Panc1 (cell line): ENCODE results near the gene MAP2K1. TPM values are rescaled to one million over a fixed set of nuclear protein-coding genes. Genes with fewer than 3 reads are reported as not detected.

Experiments used
- ATAC-seq: fragments of 200-7000 bp; cut with Tn5 transposase; 2 replicates; pipeline ENCODE4 v1.9.1; 2020; ENCODE audit warnings: mild to moderate bottlenecking, moderate library complexity
- BruUV-seq: library from RNA; stranded (reverse); fragments of 400-500 nt; replicated peaks from 2 replicates; lab custom pipeline; 2021; lab: Mats Ljungman, UMichigan
- CTCF ChIA-PET: fragments of 300-600 bp; sonication (Branson Sonifier 250); formaldehyde crosslinking; loops from one replicate; lab custom pipeline; 2022; ENCODE audit warnings: antibody characterized with exemption; lab: Charles Lee
- POLR2A ChIA-PET: fragments of 300-600 bp; sonication (Branson Sonifier 250); formaldehyde crosslinking; loops from one replicate; lab custom pipeline; 2022; ENCODE audit warnings: antibody characterized with exemption; lab: Charles Lee
- DNase-seq: peaks from one replicate; pipeline ENCODE4 v3.0.0-alpha.2; 2010; ENCODE audit warnings: low read depth, low spot score
- H3K27ac ChIP-seq: 2 replicates; pipeline ENCODE4 v1.5.1; 2011; ENCODE audit warnings: mild to moderate bottlenecking, low read length, inconsistent platforms
- H3K27me3 ChIP-seq: fragments of 200-500 bp; sonication (Bioruptor generic); 2 replicates; pipeline ENCODE4 v1.6.0; 2014; ENCODE audit warnings: low read length, inconsistent platforms; ENCODE audit not compliant: control insufficient read depth, insufficient read depth
- H3K36me3 ChIP-seq: fragments of 200-500 bp; sonication (Bioruptor generic); 2 replicates; pipeline ENCODE4 v1.5.1; 2014; ENCODE audit warnings: inconsistent platforms, mild to moderate bottlenecking, low read length, moderate library complexity; ENCODE audit not compliant: control insufficient read depth, insufficient read depth
- H3K4me1 ChIP-seq: 2 replicates; pipeline ENCODE4 v1.5.1; 2011; ENCODE audit warnings: inconsistent platforms, mild to moderate bottlenecking, low read length, moderate library complexity; ENCODE audit not compliant: control insufficient read depth, insufficient read depth
- H3K4me3 ChIP-seq, 2 experiments: 2 replicates each; pipeline ENCODE4 v1.5.1; 2011 to 2012; ENCODE audit warnings: low read depth in 2 of 2, low read length in 2 of 2, mild to moderate bottlenecking in 2 of 2, inconsistent platforms in 1 of 2, moderate library complexity in 1 of 2
- H3K9me3 ChIP-seq: fragments of 200-500 bp; sonication (Bioruptor generic); 2 replicates; pipeline ENCODE4 v1.5.1; 2014; ENCODE audit warnings: low read depth, mild to moderate bottlenecking, inconsistent platforms, low read length, moderate library complexity; ENCODE audit not compliant: control insufficient read depth, insufficient read depth
- POLR2AphosphoS5 ChIP-seq: IDR thresholded peaks from 2 replicates; pipeline ENCODE4 v1.6.1; 2012; ENCODE audit warnings: mild to moderate bottlenecking, low read depth, low read length, moderate library complexity
- SIN3A ChIP-seq: IDR thresholded peaks from 2 replicates; pipeline ENCODE4 v1.6.1; 2012; ENCODE audit warnings: low read depth, mild to moderate bottlenecking, low read length, moderate library complexity, borderline replicate concordance; ENCODE audit not compliant: insufficient read depth
- TCF7L2 ChIP-seq: IDR thresholded peaks from 2 replicates; pipeline ENCODE4 v1.6.1; 2011; ENCODE audit warnings: mild to moderate bottlenecking, low read depth, low read length, inconsistent platforms
- in situ Hi-C: cut with HindIII; loops from 2 replicates; pipeline ENCODE4 v1.10.0; 2016; ENCODE audit warnings: low sequenced_read_pairs, low pct_unique_long_range_greater_than_20kb
- intact Hi-C: fragments of 100-400 bp; cut with micrococcal nuclease; formaldehyde crosslinking; loops from one replicate; pipeline ENCODE4 v1.10.0; 2022; ENCODE audit not compliant: unreplicated experiment
- total RNA-seq: library from RNA; stranded (reverse); gene quantifications from one replicate; pipeline ENCODE4 v1.2.1, GENCODE V29; 2021; ENCODE audit not compliant: unreplicated experiment
- TF ChIP-seq, protein P1 (sequence below): fragments of 450-650 bp; IDR thresholded peaks from 2 replicates; pipeline ENCODE4 v1.5.1; 2017; ENCODE audit warnings: mild to moderate bottlenecking
- TF ChIP-seq, protein P2 (sequence below), 2 experiments: IDR thresholded peaks; 2 replicates each; pipeline ENCODE4 v1.6.1; 2011 to 2012; ENCODE audit warnings: low read depth in 2 of 2, control low read depth in 1 of 2, low read length in 1 of 2, mild to moderate bottlenecking in 1 of 2, moderate library complexity in 1 of 2; ENCODE audit not compliant: insufficient read depth in 1 of 2

Gene MAP2K1
- total RNA-seq, 1 experiment from 2014 or later, result 67.9 TPM

DNA sequence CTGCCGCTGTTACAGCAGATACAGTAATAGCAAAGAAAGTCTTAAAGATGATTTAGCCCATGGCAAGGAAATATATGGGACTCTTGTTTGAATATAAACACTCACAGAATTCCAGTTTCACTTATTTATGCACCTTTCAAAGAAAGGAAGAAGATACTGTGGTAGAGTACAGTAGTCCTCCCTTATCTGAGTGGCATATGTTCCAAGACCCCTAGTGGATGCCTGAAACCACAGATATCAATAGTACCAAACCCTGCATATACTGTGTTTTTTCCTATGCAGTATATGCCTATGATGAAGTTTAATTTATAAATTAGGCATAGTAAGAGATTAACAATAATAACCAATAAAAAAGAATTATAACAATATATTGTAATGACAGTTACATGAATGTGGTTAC lies 8.2 kb downstream of the MAP2K1 start:
- Histone ChIP-seq H3K4me1 (peaks cover 4% of the 10 kb centered on the region; the same call in 1 of the 2 replicates), H3K36me3 (no peaks in the 10 kb centered on the region), H3K27me3 (no peaks in the 10 kb centered on the region), H3K4me3 (no peak overlapping the region), H3K27ac (no peak overlapping the region), H3K9me3 (no peaks in the 10 kb centered on the region)
- POLR2A ChIA-PET, result no interaction called here
- TF ChIP-seq POLR2AphosphoS5 (no peak), TCF7L2 (no peak), SIN3A (no peak)
- TF ChIP-seq, protein P1, sequence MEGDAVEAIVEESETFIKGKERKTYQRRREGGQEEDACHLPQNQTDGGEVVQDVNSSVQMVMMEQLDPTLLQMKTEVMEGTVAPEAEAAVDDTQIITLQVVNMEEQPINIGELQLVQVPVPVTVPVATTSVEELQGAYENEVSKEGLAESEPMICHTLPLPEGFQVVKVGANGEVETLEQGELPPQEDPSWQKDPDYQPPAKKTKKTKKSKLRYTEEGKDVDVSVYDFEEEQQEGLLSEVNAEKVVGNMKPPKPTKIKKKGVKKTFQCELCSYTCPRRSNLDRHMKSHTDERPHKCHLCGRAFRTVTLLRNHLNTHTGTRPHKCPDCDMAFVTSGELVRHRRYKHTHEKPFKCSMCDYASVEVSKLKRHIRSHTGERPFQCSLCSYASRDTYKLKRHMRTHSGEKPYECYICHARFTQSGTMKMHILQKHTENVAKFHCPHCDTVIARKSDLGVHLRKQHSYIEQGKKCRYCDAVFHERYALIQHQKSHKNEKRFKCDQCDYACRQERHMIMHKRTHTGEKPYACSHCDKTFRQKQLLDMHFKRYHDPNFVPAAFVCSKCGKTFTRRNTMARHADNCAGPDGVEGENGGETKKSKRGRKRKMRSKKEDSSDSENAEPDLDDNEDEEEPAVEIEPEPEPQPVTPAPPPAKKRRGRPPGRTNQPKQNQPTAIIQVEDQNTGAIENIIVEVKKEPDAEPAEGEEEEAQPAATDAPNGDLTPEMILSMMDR, result no peak
- TF ChIP-seq, protein P2, sequence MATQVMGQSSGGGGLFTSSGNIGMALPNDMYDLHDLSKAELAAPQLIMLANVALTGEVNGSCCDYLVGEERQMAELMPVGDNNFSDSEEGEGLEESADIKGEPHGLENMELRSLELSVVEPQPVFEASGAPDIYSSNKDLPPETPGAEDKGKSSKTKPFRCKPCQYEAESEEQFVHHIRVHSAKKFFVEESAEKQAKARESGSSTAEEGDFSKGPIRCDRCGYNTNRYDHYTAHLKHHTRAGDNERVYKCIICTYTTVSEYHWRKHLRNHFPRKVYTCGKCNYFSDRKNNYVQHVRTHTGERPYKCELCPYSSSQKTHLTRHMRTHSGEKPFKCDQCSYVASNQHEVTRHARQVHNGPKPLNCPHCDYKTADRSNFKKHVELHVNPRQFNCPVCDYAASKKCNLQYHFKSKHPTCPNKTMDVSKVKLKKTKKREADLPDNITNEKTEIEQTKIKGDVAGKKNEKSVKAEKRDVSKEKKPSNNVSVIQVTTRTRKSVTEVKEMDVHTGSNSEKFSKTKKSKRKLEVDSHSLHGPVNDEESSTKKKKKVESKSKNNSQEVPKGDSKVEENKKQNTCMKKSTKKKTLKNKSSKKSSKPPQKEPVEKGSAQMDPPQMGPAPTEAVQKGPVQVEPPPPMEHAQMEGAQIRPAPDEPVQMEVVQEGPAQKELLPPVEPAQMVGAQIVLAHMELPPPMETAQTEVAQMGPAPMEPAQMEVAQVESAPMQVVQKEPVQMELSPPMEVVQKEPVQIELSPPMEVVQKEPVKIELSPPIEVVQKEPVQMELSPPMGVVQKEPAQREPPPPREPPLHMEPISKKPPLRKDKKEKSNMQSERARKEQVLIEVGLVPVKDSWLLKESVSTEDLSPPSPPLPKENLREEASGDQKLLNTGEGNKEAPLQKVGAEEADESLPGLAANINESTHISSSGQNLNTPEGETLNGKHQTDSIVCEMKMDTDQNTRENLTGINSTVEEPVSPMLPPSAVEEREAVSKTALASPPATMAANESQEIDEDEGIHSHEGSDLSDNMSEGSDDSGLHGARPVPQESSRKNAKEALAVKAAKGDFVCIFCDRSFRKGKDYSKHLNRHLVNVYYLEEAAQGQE (IDR thresholded peaks at IDR 0.05; ENCODE audit: insufficient read depth in 1 of 2, low read depth in 2 of 2, low read length in 1 of 2), result no peak
- in situ Hi-C loops (no loop called here), intact Hi-C loops (no loop called here)
- BruUV-seq, result no TSS peak
- ATAC-seq (no peak), DNase-seq (no peak)
- CTCF ChIA-PET, result no interaction called here

DNA sequence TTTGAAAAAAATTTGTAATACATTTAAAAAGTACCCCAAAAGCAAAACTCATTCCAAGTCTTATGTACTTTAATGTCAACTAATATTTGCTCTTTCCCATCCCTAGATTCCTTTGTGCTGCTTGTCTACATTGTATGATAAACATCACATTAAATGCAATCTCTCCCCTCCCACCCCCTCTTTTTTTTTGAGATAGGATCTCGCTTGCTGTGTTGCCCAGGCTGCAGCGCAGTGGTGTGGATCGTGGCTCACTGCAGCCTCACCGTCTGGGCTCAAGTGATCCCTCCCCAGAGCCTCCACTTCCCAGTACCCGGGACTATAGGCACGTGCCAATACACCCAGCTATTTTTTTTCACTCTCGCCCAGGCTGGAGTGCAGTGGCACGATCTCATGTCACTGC lies 12.6 kb downstream of the MAP2K1 start:
- POLR2A ChIA-PET, result no interaction called here
- no peaks in the 10 kb centered on the region for H3K27me3 ChIP-seq
- intact Hi-C loops (no loop called here), in situ Hi-C loops (no loop called here)
- H3K27ac ChIP-seq, result no peak overlapping the region
- no peak for ATAC-seq
- no peaks in the 10 kb centered on the region for H3K9me3 ChIP-seq
- TF ChIP-seq TCF7L2 (no peak), SIN3A (no peak), POLR2AphosphoS5 (no peak)
- TF ChIP-seq, protein P2 (IDR thresholded peaks at IDR 0.05; ENCODE audit: insufficient read depth in 1 of 2, low read depth in 2 of 2, low read length in 1 of 2), result no peak
- TF ChIP-seq, protein P1, result no peak
- BruUV-seq, result no TSS peak
- no peak for DNase-seq
- H3K36me3 ChIP-seq, result no peaks in the 10 kb centered on the region
- CTCF ChIA-PET, result no interaction called here
- H3K4me3 ChIP-seq, result no peak overlapping the region
- no peaks in the 10 kb centered on the region for H3K4me1 ChIP-seq
